Activated naive CD4-positive, alpha-beta T cell (primary cell): ENCODE results near the gene RGS7BP.
"Not testable (repeated sequence)": the region's sequence is repeated elsewhere in the genome, so short reads cannot be mapped to it uniquely, and the experiment has no call there.

Experiments used
- DNase-seq, 4 experiments: peaks; one replicate each; lab custom pipeline; 2025; lab: John Stamatoyannopoulos, UW

RGS7BP gene

DNA sequence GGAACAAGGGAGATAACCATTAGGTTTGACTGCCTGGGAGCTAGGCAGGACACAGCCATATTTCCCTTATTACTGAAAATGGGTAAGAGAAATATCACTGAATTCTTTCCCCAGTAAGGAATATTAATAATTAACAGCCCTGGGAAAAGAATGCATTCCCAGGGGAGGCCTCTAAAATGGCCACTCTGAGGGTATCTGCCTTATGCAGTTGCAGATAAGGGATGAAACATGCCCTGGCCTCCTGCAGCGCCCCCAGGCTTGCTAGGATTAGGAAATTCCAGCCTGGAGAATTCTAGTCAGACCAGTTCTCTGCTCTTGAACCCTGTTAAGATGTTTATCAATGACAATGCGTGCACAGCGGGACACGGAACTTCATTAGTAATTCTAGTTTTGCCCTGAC lies 52.8 kb downstream of the RGS7BP start:
- not testable (repeated sequence) for DNase-seq

DNA sequence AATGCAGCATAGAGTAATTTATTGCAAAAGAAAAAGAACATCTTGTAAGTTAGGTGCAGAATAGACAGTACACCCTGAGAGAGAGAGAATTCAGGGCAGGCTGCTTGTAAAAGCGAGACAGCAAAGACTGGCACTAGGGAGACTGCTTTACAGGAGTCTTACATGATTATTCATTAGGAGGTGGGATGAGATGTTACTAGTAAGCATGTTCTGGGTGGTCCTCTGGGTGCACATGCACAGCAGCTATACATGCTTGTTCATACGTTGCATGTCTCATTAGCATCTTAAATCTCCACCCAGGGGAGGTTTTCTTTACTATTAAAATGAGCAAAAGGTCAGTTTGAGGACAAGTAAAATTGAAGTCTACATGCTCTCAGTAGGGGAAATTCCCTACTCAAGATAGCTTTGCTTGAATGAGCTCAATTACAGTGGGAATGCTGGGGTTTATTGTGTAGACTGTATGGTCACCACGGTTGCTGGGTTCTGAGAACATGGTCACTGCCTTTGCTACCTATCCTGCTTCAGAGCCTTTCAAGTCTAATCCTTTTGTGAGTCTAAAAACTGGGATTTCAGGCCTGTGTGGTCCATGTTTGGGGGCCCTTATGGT lies 60.6 kb downstream of the RGS7BP start:
- no peak for DNase-seq

- DNase-seq: no peak
Observed at GRCh38 chr5:64569858-64570257, 64.0 kb downstream of the RGS7BP start.

GRCh38 chr5:64570395-64570996 lies 64.7 kb downstream of the RGS7BP start:
- no peak for DNase-seq

DNA sequence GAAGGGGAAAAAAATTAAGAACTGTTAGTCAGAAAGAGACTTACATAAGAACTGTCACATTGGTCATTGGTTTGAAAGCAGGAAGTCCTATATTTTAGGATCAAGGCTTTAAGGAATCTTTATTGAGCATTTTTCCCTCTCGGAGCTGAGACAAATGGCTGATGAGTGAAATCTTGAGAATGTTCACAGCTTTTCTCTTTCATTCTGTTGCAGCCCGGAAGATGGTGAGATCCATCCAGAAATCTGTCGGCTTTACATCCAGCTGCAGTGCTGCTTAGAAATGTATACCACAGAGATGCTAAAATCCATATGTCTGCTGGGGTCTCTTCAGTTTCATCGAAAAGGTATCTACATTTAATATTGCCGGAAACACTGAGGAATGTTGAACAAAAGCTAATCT lies 69.7 kb downstream of the RGS7BP start:
- DNase-seq: no peak

DNA sequence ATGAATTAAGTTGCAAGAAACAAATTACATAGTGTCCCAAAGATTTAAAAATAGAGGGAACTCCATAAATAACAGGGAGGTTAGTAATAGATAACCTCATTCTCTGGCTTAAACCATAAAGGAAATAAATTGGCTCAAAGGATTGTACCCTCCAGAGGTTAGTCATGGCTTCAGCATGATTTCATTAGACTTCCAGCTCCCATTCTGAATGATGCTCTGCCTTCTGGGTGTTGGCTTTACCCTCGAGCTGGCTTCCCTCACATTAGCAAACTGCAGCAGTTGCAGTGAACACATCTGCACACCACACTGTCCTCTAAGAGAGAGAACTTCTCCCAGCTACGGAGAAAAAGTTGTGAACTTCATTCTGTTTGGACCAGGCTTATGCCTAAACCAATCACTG lies 70.4 kb downstream of the RGS7BP start:
- DNase-seq: no peak

DNA sequence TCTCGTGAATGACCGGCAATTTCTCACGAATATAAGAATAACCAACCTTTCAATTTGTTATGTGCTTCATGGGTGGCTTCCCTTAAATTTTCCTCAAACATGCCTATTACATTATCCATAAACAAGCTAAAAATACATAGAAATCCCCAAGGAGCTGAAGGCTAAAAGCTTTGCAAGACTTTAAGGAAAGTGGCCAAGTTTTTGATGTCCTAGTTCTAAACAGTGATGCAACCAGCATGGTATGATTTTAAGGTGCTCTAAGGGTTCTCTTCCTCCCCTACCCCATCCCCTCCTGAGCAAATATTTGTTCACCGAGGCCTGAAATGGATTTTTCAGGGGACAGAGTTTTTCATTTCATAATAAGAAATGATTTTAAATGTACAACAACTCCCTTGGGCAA lies 79.8 kb downstream of the RGS7BP start:
- DNase-seq: no peak

DNA sequence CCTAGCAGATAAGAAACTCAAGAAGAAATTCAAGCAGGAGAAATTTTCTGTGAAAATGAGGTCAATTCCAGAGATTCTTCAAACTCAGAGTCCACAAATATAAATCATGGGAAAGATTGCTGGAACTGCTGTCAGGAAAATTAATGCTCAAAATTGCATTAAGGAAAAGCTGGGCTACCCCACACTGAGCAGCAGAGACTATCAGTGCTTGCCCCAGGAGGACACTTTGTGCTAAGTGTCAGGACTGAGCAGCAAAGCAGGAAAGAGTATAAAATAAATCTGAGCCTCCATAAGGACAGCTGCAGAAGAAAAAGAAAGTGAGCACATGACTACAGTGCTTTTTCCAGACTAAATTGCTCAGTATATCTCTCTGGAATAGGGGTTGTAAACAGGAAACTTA lies 81.6 kb downstream of the RGS7BP start:
- DNase-seq: no peak

DNA sequence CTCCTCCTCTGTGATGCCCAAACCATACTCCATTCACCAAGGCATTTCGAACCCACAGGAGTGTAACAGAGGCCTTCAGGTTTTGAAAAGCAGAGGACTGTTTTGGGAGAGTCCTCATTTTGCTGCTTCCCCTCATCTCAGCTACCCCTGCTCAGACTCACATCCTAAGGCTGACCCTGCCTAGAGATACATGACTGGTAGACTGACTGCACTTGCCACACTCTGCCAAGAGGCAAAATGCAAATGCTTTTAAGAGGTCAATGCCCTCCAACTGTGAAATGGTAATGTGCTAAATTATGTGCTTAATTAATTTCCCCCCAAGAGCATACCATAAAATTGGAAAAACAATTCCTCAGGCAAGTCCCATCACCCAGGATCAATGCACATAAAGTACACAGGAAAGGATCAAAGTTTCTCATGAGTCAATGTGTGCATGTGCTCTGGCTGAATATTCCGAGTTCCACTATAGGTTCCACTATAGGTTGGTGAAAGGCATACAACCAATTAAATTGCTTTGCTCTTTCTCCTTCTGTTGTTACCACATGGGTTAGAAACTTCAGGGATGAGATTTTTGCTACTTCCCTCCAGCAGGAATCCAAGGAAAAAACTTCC lies 87.0 kb downstream of the RGS7BP start:
- DNase-seq: no peak

DNA sequence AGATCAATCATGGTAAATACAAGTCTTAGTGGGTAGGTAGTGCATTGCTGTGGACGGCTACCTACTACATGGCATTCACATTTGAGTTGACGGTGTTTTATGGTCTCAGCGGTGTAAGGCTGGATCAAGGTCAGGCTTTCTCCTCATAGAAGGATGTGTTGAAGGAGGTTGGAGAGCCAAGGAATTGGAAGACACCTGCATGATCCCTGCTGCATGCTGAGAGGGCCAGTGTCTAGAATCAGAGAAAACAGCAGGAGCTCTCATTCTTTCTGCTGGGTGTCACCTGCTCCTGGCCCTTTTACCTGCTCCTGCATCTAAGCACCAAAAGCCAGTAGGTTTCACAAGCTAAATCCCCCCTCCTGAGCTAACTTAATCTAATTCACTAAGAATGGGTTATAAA lies 88.2 kb downstream of the RGS7BP start:
- no peak for DNase-seq

- no peak for DNase-seq
Observed at GRCh38 chr5:64594601-64595000, 88.8 kb downstream of the RGS7BP start.

GRCh38 chr5:64595031-64595855 lies 89.4 kb downstream of the RGS7BP start:
- no peak for DNase-seq

DNA sequence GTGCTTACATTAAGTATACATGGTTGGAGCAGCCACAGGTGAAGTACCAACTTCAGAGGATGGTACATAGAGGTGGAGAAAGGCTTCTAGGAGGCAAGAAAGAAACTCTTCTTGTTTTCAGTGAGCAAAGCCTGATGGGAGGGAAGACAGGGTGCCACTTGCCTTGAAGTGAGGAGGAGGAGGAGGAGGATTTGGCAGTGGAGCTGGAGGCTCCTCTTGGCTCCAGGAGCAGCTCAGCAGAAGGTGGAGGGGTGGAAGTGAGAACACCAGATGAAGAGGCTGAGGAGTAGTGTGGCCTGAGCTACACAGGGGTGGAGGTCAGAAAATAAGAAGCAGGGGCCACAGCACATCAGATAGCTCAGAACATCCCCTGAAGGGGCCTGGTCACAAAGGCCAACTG lies 93.4 kb downstream of the RGS7BP start:
- DNase-seq: no peak

- DNase-seq: no peak
Observed at GRCh38 chr5:64603676-64604075, 97.9 kb downstream of the RGS7BP start.

GRCh38 chr5:64606926-64607325 lies 101.1 kb downstream of the RGS7BP start:
- no peak for DNase-seq

- no peak for DNase-seq
Observed at GRCh38 chr5:64612344-64612961, 106.6 kb downstream of the RGS7BP start.

DNA sequence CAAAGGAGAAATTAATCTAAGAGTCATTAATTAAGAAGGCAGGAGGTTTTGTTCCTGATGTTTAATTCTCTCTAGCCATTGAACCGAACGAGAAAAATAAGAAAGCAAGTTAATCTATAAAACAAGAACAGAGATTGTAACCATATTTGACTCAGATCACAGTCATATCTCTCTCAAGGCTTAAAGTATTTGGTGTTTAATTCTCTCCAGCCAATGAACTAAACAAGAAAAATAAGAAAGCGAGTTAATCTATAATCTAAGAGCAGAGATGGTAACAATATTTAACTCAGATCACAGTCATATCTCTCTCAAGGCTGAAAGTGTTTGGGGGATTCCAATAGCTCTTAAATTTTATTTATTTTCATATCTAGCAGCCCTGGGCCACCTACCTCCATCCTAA lies 110.1 kb downstream of the RGS7BP start:
- no peak for DNase-seq

GRCh38 chr5:64619609-64620008 lies 113.8 kb downstream of the RGS7BP start:
- no peak for DNase-seq

DNA sequence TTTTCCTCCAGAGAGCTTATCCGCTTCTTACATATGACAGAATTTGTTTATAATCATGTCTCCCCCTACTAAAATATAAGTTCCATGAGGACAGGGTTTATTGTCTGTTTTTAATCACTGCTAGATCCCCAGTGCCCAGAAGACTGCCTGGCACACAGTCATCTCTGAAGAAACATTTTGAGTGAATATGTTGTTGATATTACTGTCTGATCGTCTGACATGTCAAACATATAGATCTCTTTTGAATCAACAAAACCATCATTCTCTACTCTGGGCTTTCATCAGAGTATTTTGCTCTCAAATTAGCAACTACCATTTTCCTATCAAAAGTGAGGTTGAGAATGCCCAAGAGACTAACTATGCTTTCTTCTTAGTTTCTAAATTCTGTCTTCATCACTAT lies 117.2 kb downstream of the RGS7BP start:
- DNase-seq: no peak

DNA sequence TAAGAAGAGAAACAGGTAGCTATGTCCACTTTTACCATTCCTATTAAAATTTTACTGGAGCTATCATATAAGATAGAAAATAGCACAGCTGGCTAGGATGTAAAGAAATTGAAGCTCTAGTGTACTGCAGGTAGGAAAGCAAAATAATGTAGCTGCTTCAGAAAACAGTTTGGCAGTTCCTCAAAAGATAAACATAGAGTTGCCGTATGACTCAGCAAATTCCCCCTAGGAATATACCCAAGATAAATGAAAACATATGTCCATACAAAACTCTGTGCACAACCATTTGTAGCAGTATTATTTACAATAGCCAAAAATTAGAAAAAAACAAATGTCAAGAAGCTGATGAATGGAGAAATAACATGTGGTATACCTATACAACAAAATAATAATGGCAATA lies 119.9 kb downstream of the RGS7BP start:
- DNase-seq: no peak

DNA sequence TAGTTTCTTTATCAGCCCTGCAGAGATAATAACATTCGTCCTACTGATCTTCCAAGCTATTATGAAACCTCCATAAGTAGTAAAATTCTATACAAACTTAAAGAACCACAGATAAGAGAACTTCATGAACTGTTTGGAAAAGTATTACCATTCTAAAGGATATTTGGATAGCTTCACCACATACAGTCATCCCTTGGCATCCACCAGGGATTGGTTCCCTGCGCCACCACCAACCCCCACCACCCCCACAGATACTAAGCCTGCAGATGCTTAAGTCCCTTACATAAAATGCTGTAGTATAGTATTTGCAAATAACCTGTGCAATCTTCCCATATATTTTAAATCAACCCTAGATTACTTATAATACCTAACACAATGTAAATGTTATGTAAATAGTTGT lies 123.1 kb downstream of the RGS7BP start:
- no peak for DNase-seq

DNA sequence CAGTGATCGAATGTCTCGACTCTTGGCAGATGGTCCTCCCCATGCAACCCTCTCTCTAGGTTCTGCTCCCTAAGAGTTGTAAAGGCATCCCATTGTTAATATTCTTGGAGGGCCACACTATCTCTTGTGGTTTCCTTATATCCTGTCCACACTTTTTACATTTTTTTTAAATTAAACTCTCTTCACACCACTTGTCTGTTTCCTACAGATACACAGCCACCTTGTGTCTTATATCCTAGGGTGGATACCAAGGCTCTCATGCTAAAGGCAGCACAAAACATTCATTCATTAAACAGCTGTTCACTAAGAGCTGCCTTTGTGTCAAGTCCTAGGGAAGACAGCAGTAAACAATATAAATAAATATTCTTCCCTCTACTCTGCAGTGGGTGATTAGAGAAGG lies 124.0 kb downstream of the RGS7BP start:
- no peak for DNase-seq

DNA sequence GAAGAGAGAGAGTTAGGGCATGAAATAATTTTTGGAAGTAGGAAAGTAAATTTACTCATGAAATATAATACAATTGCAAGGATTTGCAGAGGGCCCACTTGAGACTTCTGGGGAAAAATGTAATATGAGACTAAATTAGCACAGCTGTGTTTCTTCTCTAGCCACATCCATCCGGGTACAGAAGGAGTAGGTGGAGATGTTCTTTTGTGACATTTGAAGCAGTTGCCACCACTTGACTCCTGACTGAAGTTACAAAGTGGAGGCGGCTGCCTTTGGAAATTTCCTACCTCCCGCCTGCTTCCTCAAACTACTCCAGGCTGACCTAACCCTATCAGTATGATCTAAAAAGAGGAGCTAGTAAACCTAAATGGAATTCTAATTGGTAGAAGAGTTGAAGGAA lies 126.4 kb downstream of the RGS7BP start:
- DNase-seq: no peak
